IMR-90 (cell line): ENCODE measurements around the gene EIF2S2. TPM values are rescaled to one million over a fixed set of nuclear protein-coding genes. Genes with fewer than 3 reads are reported as not detected.
"Not testable (repeated sequence)": the region's sequence is repeated elsewhere in the genome, so short reads cannot be mapped to it uniquely, and the experiment has no call there.

Experiments
- ATAC-seq: fragments of 200-7000 bp; cut with Tn5 transposase; 2 replicates; pipeline ENCODE4 v1.9.1; 2020; ENCODE audit warnings: low read depth, mild to moderate bottlenecking, moderate library complexity
- BruUV-seq: library from RNA; stranded (reverse); fragments of 400-500 nt; replicated peaks from 2 replicates; lab custom pipeline; 2021; lab: Mats Ljungman, UMichigan
- CTCF ChIA-PET: fragments of 300-600 bp; formaldehyde crosslinking; extraction: SDS; loops from one replicate; lab custom pipeline; 2021; ENCODE audit warnings: antibody characterized with exemption; lab: Yijun Ruan, JAX
- POLR2A ChIA-PET: fragments of 300-600 bp; sonication (Branson Sonifier 250); formaldehyde crosslinking; loops from one replicate; lab custom pipeline; 2022; ENCODE audit warnings: antibody characterized with exemption; ENCODE audit not compliant: unreplicated experiment; lab: Charles Lee
- DNase-seq: peaks from one replicate; pipeline ENCODE4 v3.0.0; 2013
- H2AFZ ChIP-seq: replicated peaks from 2 replicates; pipeline ENCODE3; 2013; ENCODE audit warnings: low read length, mild to moderate bottlenecking; ENCODE audit not compliant: poor library complexity
- H2AK5ac ChIP-seq: 2 replicates; pipeline ENCODE4 v1.6.1; 2013; ENCODE audit warnings: low read depth, low read length, inconsistent platforms
- H2AK9ac ChIP-seq: replicated peaks from 2 replicates; pipeline ENCODE3; 2013; ENCODE audit warnings: mild to moderate bottlenecking, low read depth, low read length, moderate library complexity; ENCODE audit not compliant: poor library complexity
- H2BK120ac ChIP-seq: 2 replicates; pipeline ENCODE4 v1.6.1; 2013; ENCODE audit warnings: low read depth, low read length, inconsistent platforms
- H2BK15ac ChIP-seq: 3 replicates; pipeline ENCODE4 v1.6.1; 2013; ENCODE audit warnings: low read depth, low read length, inconsistent platforms
- H2BK20ac ChIP-seq: 2 replicates; pipeline ENCODE4 v1.6.1; 2013; ENCODE audit warnings: low read depth, mild to moderate bottlenecking, inconsistent platforms, low read length, moderate library complexity
- H2BK5ac ChIP-seq: 2 replicates; pipeline ENCODE4 v1.6.1; 2013; ENCODE audit warnings: mild to moderate bottlenecking, low read depth, low read length, inconsistent platforms; ENCODE audit not compliant: poor library complexity, severe bottlenecking
- H3K14ac ChIP-seq: replicated peaks from 2 replicates; pipeline ENCODE4 v1.6.1; 2013; ENCODE audit warnings: low read depth, low read length, inconsistent platforms
- H3K18ac ChIP-seq: 2 replicates; pipeline ENCODE4 v1.6.1; 2013; ENCODE audit warnings: low read depth, low read length, control low read depth
- H3K23ac ChIP-seq: 2 replicates; pipeline ENCODE4 v1.6.1; 2013; ENCODE audit warnings: low read depth, low read length, inconsistent platforms
- H3K27ac ChIP-seq: 2 replicates; pipeline ENCODE4 v1.5.1; 2013; ENCODE audit warnings: mild to moderate bottlenecking, control low read depth, low read length; ENCODE audit not compliant: insufficient read depth
- H3K27me3 ChIP-seq: 2 replicates; pipeline ENCODE4 v1.6.1; 2013; ENCODE audit warnings: low read length; ENCODE audit not compliant: control insufficient read depth, insufficient read depth
- H3K36me3 ChIP-seq: 2 replicates; pipeline ENCODE4 v1.6.1; 2013; ENCODE audit warnings: low read length, mixed read lengths; ENCODE audit not compliant: control insufficient read depth, insufficient read depth
- H3K4ac ChIP-seq: 2 replicates; pipeline ENCODE4 v1.6.1; 2013; ENCODE audit warnings: low read depth, low read length, inconsistent platforms
- H3K4me1 ChIP-seq: 2 replicates; pipeline ENCODE4 v1.6.1; 2013; ENCODE audit warnings: low read length, mixed read lengths; ENCODE audit not compliant: control insufficient read depth, insufficient read depth
- H3K4me2 ChIP-seq: 2 replicates; pipeline ENCODE4 v1.6.1; 2013; ENCODE audit warnings: low read depth, mild to moderate bottlenecking, control low read depth, low read length, moderate library complexity
- H3K4me3 ChIP-seq: 2 replicates; pipeline ENCODE4 v1.5.1; 2013; ENCODE audit warnings: low read depth, mild to moderate bottlenecking, control low read depth, low read length, moderate library complexity; ENCODE audit not compliant: insufficient read depth
- H3K56ac ChIP-seq: 2 replicates; pipeline ENCODE4 v1.6.1; 2013; ENCODE audit warnings: low read length, inconsistent platforms; ENCODE audit not compliant: insufficient read depth; ENCODE audit errors: extremely low read depth
- H3K79me1 ChIP-seq, 2 experiments: 2 replicates each; pipeline ENCODE4 v1.6.1; 2013; ENCODE audit warnings: low read length in 2 of 2, inconsistent platforms in 1 of 2, low read depth in 1 of 2
- H3K9ac ChIP-seq: 2 replicates; pipeline ENCODE4 v1.6.1; 2013; ENCODE audit warnings: low read depth, low read length, control low read depth
- H3K9me1 ChIP-seq: 2 replicates; pipeline ENCODE4 v1.6.1; 2013; ENCODE audit warnings: low read length, inconsistent platforms; ENCODE audit not compliant: insufficient read depth
- H3K9me3 ChIP-seq: 2 replicates; pipeline ENCODE4 v1.6.1; 2013; ENCODE audit warnings: low read length; ENCODE audit not compliant: control insufficient read depth, insufficient read depth
- H4K20me1 ChIP-seq: 2 replicates; pipeline ENCODE4 v1.6.1; 2013; ENCODE audit warnings: low read length, inconsistent platforms; ENCODE audit not compliant: insufficient read depth
- H4K5ac ChIP-seq: 2 replicates; pipeline ENCODE4 v1.6.1; 2013; ENCODE audit warnings: mild to moderate bottlenecking, low read depth, low read length, control low read depth
- H4K8ac ChIP-seq, 2 experiments: 2 replicates each; pipeline ENCODE4 v1.6.1; 2013; ENCODE audit warnings: low read depth in 2 of 2, low read length in 2 of 2, control low read depth in 1 of 2, inconsistent platforms in 1 of 2
- H4K91ac ChIP-seq: 2 replicates; pipeline ENCODE4 v1.6.1; 2013; ENCODE audit warnings: low read depth, low read length, inconsistent platforms; ENCODE audit not compliant: insufficient read depth
- CHD1 ChIP-seq: IDR thresholded peaks from 2 replicates; pipeline ENCODE4 v1.6.1; 2012; ENCODE audit warnings: low read depth, low read length, improper control_type of control experiment
- MXI1 ChIP-seq: IDR thresholded peaks from 2 replicates; pipeline ENCODE4 v1.6.1; 2012; ENCODE audit warnings: low read depth, mild to moderate bottlenecking, low read length, moderate library complexity, borderline replicate concordance
- POLR2A ChIP-seq: IDR thresholded peaks from 2 replicates; pipeline ENCODE4 v1.6.1; 2012; ENCODE audit warnings: mild to moderate bottlenecking, low read depth, low read length
- SMC3 ChIP-seq: fragments of 150-350 bp; IDR thresholded peaks from 2 replicates; pipeline ENCODE4 v1.6.1; 2016; ENCODE audit warnings: low read depth, mild to moderate bottlenecking, antibody characterized with exemption, low read length, moderate library complexity
- WGBS, 2 experiments: methylation state at CpG; one replicate each; pipeline versions ENCODE4 v1.1.5 to v1.1.7; 2013; ENCODE audit warnings: missing lambda C conversion rate in 2 of 2; ENCODE audit not compliant: insufficient read length in 1 of 2; ENCODE audit errors: extremely low coverage in 2 of 2; 5-methylcytosine and 5-hydroxymethylcytosine counted together
- dilution Hi-C: fragments of 300-500 bp; cut with HindIII; formaldehyde crosslinking; loops from one replicate; pipeline ENCODE4 v1.14.3; 2018; ENCODE audit warnings: low sequenced_read_pairs; ENCODE audit not compliant: unreplicated experiment
- in situ Hi-C: fragments of 300-500 bp; cut with MboI; formaldehyde crosslinking; loops from 3 replicates; pipeline ENCODE4 v1.14.3; 2019; ENCODE audit warnings: low sequenced_read_pairs, inconsistent platforms, mixed read lengths
- intact Hi-C: fragments of 100-400 bp; cut with micrococcal nuclease; formaldehyde crosslinking; loops from 2 replicates; pipeline ENCODE4 v1.10.0; 2022
- polyA plus RNA-seq, 3 experiments: library from polyadenylated mRNA; depleted of rRNA; stranded (reverse); fragments of >200 nt; gene quantifications; 2 replicates each; pipeline ENCODE4 v1.2.3, GENCODE V29; 2012; ENCODE audit warnings: low replicate concordance in 1 of 3
- total RNA-seq: library from RNA; depleted of rRNA; stranded (reverse); fragments of >200 nt; gene quantifications from 2 replicates; pipeline ENCODE4 v1.2.3, GENCODE V29; 2012
- TF ChIP-seq, protein P1 (sequence below): fragments of 150-350 bp; IDR thresholded peaks from 2 replicates; pipeline ENCODE4 v1.6.1; 2017; ENCODE audit warnings: mild to moderate bottlenecking, antibody characterized with exemption, low read length, low read depth

Gene EIF2S2
- total and polyA plus RNA-seq, 2 of the 4 experiments (the other 2 are of a cell fraction): 61.7 to 66.9 TPM

DNA sequence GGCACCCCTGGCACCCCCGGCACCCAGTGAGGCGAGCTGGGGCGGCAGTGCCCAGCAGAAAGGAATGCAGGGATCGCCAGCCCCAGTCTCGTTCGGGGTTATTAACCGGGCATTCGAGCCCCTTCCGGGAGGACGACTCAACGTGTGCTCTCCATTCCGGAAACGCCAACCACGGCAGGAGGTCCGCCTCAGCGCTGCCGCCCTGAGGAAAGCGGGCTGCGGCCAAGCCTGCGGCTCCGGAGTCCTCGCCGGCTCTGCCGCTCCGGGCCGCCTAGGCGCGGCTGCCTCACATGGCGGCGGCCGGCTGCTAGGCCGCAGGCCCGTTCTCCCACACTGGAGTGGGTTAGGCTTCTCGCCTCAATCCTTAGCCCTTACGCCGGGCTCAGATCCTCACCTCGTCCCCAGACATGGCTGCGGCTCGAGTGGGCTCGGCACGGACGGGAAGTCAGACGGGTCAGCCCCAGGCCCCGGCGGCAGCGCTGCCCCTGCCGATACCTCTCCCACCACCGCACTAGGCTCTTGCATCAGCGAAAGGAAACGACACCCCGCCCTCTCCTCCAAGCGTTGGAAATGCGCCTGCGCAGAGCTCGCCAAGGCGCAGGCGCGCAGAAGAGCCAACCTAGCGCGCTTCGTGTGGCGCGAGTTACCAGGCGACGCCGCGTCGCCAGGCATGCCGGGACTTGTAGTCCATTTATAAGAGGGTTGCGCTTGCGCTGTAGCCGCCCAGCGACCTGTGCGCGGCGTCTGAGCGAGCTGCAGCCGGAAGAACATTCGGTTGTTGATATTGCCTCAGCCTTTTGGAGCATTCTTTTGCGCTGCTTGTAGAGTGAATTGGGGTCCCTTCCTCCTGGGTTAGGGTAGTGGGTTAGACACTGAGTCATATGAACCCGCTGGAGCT is at the start of gene EIF2S2 (continued):
- TF ChIP-seq, protein P1, sequence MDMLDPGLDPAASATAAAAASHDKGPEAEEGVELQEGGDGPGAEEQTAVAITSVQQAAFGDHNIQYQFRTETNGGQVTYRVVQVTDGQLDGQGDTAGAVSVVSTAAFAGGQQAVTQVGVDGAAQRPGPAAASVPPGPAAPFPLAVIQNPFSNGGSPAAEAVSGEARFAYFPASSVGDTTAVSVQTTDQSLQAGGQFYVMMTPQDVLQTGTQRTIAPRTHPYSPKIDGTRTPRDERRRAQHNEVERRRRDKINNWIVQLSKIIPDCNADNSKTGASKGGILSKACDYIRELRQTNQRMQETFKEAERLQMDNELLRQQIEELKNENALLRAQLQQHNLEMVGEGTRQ: 0 out of 2 replicates have a peak, but pooled peaks have one; percentile 11
- TF ChIP-seq SMC3 (no peak), MXI1 (peak; percentile 68; the same call in 1 of the 2 replicates), POLR2A (peak; percentile 96), CHD1 (no peak; the same call in none of the 2 replicates)

DNA sequence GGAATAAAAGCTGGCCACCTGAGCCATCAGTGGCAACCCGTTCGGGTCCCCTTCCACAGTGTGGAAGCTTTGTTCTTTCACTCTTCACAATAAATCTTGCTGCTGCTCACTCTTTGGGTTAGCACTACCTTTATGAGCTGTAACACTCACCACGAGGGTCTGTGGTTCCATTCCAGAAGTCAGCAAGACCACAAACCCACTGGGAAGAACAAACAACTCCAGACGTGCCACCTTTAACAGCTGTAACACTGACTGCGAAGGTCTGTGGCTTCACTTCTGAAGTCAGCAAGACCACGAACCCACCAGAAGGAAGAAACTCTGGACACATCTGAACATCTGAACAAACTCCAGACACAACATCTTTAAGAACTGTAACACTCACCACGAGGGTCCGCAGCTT is 45.7 kb upstream of the EIF2S2 start:
- H3K23ac ChIP-seq, intact Hi-C loops, H2BK15ac ChIP-seq, H4K91ac ChIP-seq, H3K56ac ChIP-seq, H2AK5ac ChIP-seq, H4K5ac ChIP-seq, H2BK120ac ChIP-seq, BruUV-seq, H3K9ac ChIP-seq, H2AK9ac ChIP-seq, POLR2A ChIA-PET, H2AFZ ChIP-seq, H3K4me1 ChIP-seq, H3K14ac ChIP-seq, DNase-seq, H3K4me2 ChIP-seq, H3K18ac ChIP-seq, H4K20me1 ChIP-seq, H3K9me3 ChIP-seq, H4K8ac ChIP-seq, in situ Hi-C loops, H3K27ac ChIP-seq, H3K9me1 ChIP-seq, H2BK20ac ChIP-seq, H3K4ac ChIP-seq, H3K36me3 ChIP-seq, H3K4me3 ChIP-seq, ATAC-seq, dilution Hi-C loops, H2BK5ac ChIP-seq, H3K79me1 ChIP-seq: not testable (repeated sequence)
- CTCF ChIA-PET: interaction anchor here (0.6 kb wide), 1 partner anchor 10 kb away, joined by 3 read pairs; no protein-coding TSS in a partner anchor
- WGBS, 2 experiments: 63% methylated on average over 5 of the region's 8 CpGs; no CpG with 5 or more reads in 1 of the 2 experiments
- peaks cover 24% of the 10 kb centered on the region for H3K27me3 ChIP-seq
